OCI-LY1 (cell line): ENCODE results near the gene ABL2.

Experiments
- H2AFZ ChIP-seq: fragments of 200-600 bp; sonication (generic), shearing (Covaris generic); 2 replicates; pipeline ENCODE4 v1.6.0; 2014; ENCODE audit warnings: antibody characterized with exemption, mild to moderate bottlenecking, low read length
- H3F3A ChIP-seq: fragments of 200-600 bp; sonication (generic), shearing (Covaris generic); 2 replicates; pipeline ENCODE4 v1.6.0; 2014; ENCODE audit warnings: mild to moderate bottlenecking, antibody characterized with exemption, low read length, moderate library complexity; ENCODE audit not compliant: insufficient read depth
- H3K27ac ChIP-seq: fragments of 200-600 bp; sonication (generic); 2 replicates; pipeline ENCODE4 v1.5.1; 2014; ENCODE audit warnings: low read length, mixed run types, mild to moderate bottlenecking, low read depth; ENCODE audit not compliant: poor library complexity, severe bottlenecking
- H3K27me3 ChIP-seq: fragments of 200-600 bp; sonication (generic); 2 replicates; pipeline ENCODE4 v1.6.0; 2014; ENCODE audit warnings: antibody characterized with exemption, mild to moderate bottlenecking, low read length, moderate library complexity; ENCODE audit not compliant: insufficient read depth
- H3K36me3 ChIP-seq: fragments of 200-600 bp; sonication (generic); 2 replicates; pipeline ENCODE4 v1.6.1; 2014; ENCODE audit warnings: mild to moderate bottlenecking, antibody characterized with exemption, low read length, moderate library complexity, mixed read lengths; ENCODE audit not compliant: insufficient read depth
- H3K4me1 ChIP-seq: fragments of 200-600 bp; sonication (generic); 2 replicates; pipeline ENCODE4 v1.5.1; 2014; ENCODE audit warnings: mild to moderate bottlenecking, low read length, moderate library complexity; ENCODE audit not compliant: insufficient read depth, severe bottlenecking
- H3K4me2 ChIP-seq: fragments of 200-600 bp; sonication (generic), shearing (Covaris generic); 2 replicates; pipeline ENCODE4 v1.6.1; 2014; ENCODE audit warnings: low read length
- H3K4me3 ChIP-seq: fragments of 200-600 bp; sonication (generic); 2 replicates; pipeline ENCODE4 v1.5.1; 2014; ENCODE audit warnings: low read length, low read depth, mild to moderate bottlenecking, mixed read lengths; ENCODE audit not compliant: poor library complexity, severe bottlenecking
- H3K79me2 ChIP-seq: fragments of 200-600 bp; shearing (Covaris generic); 2 replicates; pipeline ENCODE4 v1.6.1; 2016; ENCODE audit warnings: mixed run types, low read length, mixed read lengths; ENCODE audit not compliant: insufficient read depth
- H3K9ac ChIP-seq: fragments of 200-600 bp; sonication (generic), shearing (Covaris generic); 2 replicates; pipeline ENCODE4 v1.6.1; 2014; ENCODE audit warnings: mild to moderate bottlenecking, low read length, mixed read lengths
- H3K9me2 ChIP-seq: fragments of 200-600 bp; sonication (generic), shearing (Covaris generic); 2 replicates; pipeline ENCODE4 v1.6.1; 2014; ENCODE audit warnings: low read depth, mild to moderate bottlenecking, low read length, mixed read lengths
- H3K9me3 ChIP-seq: fragments of 200-600 bp; shearing (Covaris generic); 2 replicates; pipeline ENCODE4 v1.6.1; 2014; ENCODE audit warnings: low read length, mixed read lengths
- H4K20me1 ChIP-seq: fragments of 200-600 bp; sonication (generic), shearing (Covaris generic); 2 replicates; pipeline ENCODE4 v1.6.0; 2016; ENCODE audit warnings: mild to moderate bottlenecking, low read length; ENCODE audit not compliant: insufficient read depth
- CTCF ChIP-seq: fragments of 200-600 bp; sonication (generic), shearing (Covaris generic); IDR thresholded peaks from 2 replicates; pipeline ENCODE4 v1.5.1; 2017; ENCODE audit warnings: mild to moderate bottlenecking, antibody characterized with exemption, low read length, moderate library complexity, mixed read lengths
- EZH2 ChIP-seq: fragments of 200-600 bp; sonication (generic), shearing (Covaris generic); IDR thresholded peaks from 2 replicates; pipeline ENCODE4 v1.8.0; 2017; ENCODE audit warnings: borderline replicate concordance, mixed run types, mild to moderate bottlenecking, antibody characterized with exemption, low read length, moderate library complexity, mixed read lengths

Gene ABL2

GRCh38 chr1:179208681-179209477 lies 20.6 kb downstream of the ABL2 start:
- no peaks in the 10 kb centered on the region for H3K36me3 ChIP-seq
- H3K27ac ChIP-seq, result no peak overlapping the region
- H3K9me3 ChIP-seq, result no peaks in the 10 kb centered on the region
- H3K79me2 ChIP-seq, result peaks cover 12% of the 10 kb centered on the region; the same call in 1 of the 2 replicates
- H3F3A ChIP-seq, result no peaks in the 10 kb centered on the region
- TF ChIP-seq EZH2 (no peak), CTCF (no peak)
- H3K27me3 ChIP-seq, result no peaks in the 10 kb centered on the region
- no peaks in the 10 kb centered on the region for H4K20me1 ChIP-seq
- no peak overlapping the region for H3K4me2 ChIP-seq
- no peak overlapping the region for H3K4me3 ChIP-seq
- peaks cover 5% of the 10 kb centered on the region for H3K4me1 ChIP-seq
- no peak overlapping the region for H3K9ac ChIP-seq
- H3K9me2 ChIP-seq, result no peaks in the 10 kb centered on the region
- H2AFZ ChIP-seq, result no peak overlapping the region

GRCh38 chr1:179206812-179207211 lies 22.7 kb downstream of the ABL2 start:
- Histone ChIP-seq H3K4me3 (no peak overlapping the region), H3K27me3 (no peaks in the 10 kb centered on the region), H3F3A (no peaks in the 10 kb centered on the region), H3K9me3 (no peaks in the 10 kb centered on the region), H3K9me2 (no peaks in the 10 kb centered on the region), H3K9ac (no peak overlapping the region), H3K79me2 (peaks cover 19% of the 10 kb centered on the region; the same call in 1 of the 2 replicates), H3K36me3 (no peaks in the 10 kb centered on the region), H3K4me1 (peaks cover 5% of the 10 kb centered on the region), H2AFZ (no peak overlapping the region), H3K27ac (no peak overlapping the region), H3K4me2 (no peak overlapping the region), H4K20me1 (no peaks in the 10 kb centered on the region)
- no peak for TF ChIP-seq CTCF
- TF ChIP-seq EZH2, result no peak

- Histone ChIP-seq H3K79me2 (peaks cover 19% of the 10 kb centered on the region; the same call in 1 of the 2 replicates), H3K27ac (no peak overlapping the region), H3K4me2 (no peak overlapping the region), H4K20me1 (no peaks in the 10 kb centered on the region), H3K4me1 (peaks cover 5% of the 10 kb centered on the region), H3F3A (no peaks in the 10 kb centered on the region), H3K27me3 (no peaks in the 10 kb centered on the region), H3K4me3 (no peak overlapping the region), H3K9me3 (no peaks in the 10 kb centered on the region), H3K9ac (no peak overlapping the region), H3K9me2 (no peaks in the 10 kb centered on the region), H3K36me3 (no peaks in the 10 kb centered on the region), H2AFZ (no peak overlapping the region)
- no peak for TF ChIP-seq EZH2
- no peak for TF ChIP-seq CTCF
Measured at GRCh38 chr1:179205284-179205683, 24.2 kb downstream of the ABL2 start.
